ENCODE measurements around the gene PPARA. TPM values are rescaled to one million over a fixed set of nuclear protein-coding genes. Genes with fewer than 3 reads are reported as not detected.

Gene PPARA
- total and polyA plus RNA-seq, 7 donors, result 11.0 to 55.8 (median 37.3) TPM

GRCh38 chr22:46229701-46230100 lies 79.4 kb downstream of the PPARA start:
- intact Hi-C loops (cut with DNase I), result no loop called here
- H3K36me3 ChIP-seq (ENCODE audit: insufficient read depth in 1 of 2, low read depth in 1 of 2), result peaks cover 0 to 10% of the 10 kb centered on the region in 2 donors
- no peak for TF ChIP-seq CTCF (IDR thresholded peaks at IDR 0.05)
- no peaks in the 10 kb centered on the region for H3K9me3 ChIP-seq
- H3K27ac ChIP-seq, result no peak overlapping the region
- H3K4me3 ChIP-seq, result no peak overlapping the region
- H3K4me1 ChIP-seq, result peaks cover 11% of the 10 kb centered on the region
- H3K27me3 ChIP-seq (ENCODE audit: insufficient read depth in 3 of 3, low read length in 2 of 3), result no peaks in the 10 kb centered on the region
- WGBS, 3 donors, result 95 to 99% (median 98%) methylated on average over 8 of the region's 8 CpGs
- DNase-seq, result no peak
- ATAC-seq, result no peak

- Histone ChIP-seq H3K4me1 (peaks cover 11% of the 10 kb centered on the region), H3K27ac (no peak overlapping the region), H3K4me3 (no peak overlapping the region), H3K27me3 (ENCODE audit: insufficient read depth in 3 of 3, low read length in 2 of 3) (no peaks in the 10 kb centered on the region), H3K9me3 (no peaks in the 10 kb centered on the region), H3K36me3 (ENCODE audit: insufficient read depth in 1 of 2, low read depth in 1 of 2) (peaks cover 0 to 17% of the 10 kb centered on the region in 2 donors)
- ATAC-seq (no peak), DNase-seq (no peak)
- intact Hi-C loops (cut with DNase I), result no loop called here
- WGBS, 3 donors, result 64 to 67% (median 66%) methylated on average over 13 of the region's 13 CpGs
- no peak for TF ChIP-seq CTCF (IDR thresholded peaks at IDR 0.05)
Measured at GRCh38 chr22:46230262-46230901, 80.1 kb downstream of the PPARA start.

DNA sequence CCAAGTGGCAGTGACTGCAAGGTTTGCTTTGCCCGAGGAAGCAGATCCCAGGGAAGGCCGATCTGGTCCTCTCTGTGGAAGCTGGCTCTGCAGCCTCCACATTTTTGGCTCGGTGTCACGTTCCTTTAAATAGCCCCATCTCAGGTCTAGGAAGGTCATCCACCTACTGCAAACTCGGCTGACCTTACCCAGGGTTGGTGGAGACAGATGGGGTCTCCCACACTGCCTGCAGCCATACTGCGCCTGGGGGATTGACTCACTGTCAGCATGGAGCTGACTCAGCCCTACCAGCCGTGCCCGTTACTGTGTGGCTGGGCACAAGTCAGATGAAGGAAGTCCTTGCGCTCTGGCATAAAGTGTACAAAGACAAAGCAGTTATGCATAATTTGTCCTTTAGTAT lies 82.9 kb downstream of the PPARA start:
- peaks cover 0 to 41% of the 10 kb centered on the region in 2 donors for H3K36me3 ChIP-seq (ENCODE audit: insufficient read depth in 1 of 2, low read depth in 1 of 2)
- H3K27me3 ChIP-seq (ENCODE audit: insufficient read depth in 3 of 3, low read length in 2 of 3), result no peaks in the 10 kb centered on the region

DNA sequence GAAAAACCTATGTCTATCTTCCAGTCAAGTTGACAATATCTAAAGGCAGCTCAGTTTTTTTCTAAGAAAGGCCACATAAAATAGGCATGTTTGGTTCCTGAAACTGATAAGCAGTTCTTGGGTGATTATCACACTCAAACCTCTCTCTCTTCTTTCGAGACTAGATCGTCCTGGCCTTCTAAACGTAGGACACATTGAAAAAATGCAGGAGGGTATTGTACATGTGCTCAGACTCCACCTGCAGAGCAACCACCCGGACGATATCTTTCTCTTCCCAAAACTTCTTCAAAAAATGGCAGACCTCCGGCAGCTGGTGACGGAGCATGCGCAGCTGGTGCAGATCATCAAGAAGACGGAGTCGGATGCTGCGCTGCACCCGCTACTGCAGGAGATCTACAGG lies 84.6 kb downstream of the PPARA start:
- intact Hi-C loops (cut with DNase I), result no loop called here
- Histone ChIP-seq H3K4me3 (no peak overlapping the region), H3K27ac (no peak overlapping the region), H3K4me1 (peaks cover 17% of the 10 kb centered on the region), H3K36me3 (ENCODE audit: insufficient read depth in 1 of 2, low read depth in 1 of 2) (peaks cover 0 to 45% of the 10 kb centered on the region in 2 donors), H3K27me3 (ENCODE audit: insufficient read depth in 3 of 3, low read length in 2 of 3) (no peaks in the 10 kb centered on the region), H3K9me3 (no peaks in the 10 kb centered on the region)
- no peak for ATAC-seq
- TF ChIP-seq CTCF (IDR thresholded peaks at IDR 0.05), result no peak
- DNase-seq, result peak in 1 of 2 donors; percentile 28
- WGBS, 3 donors, result 90 to 93% (median 91%) methylated on average over 12 of the region's 12 CpGs

More for the DNA sequence above, 82.9 kb downstream of the PPARA start:
- no peak overlapping the region for H3K4me3 ChIP-seq
- no peaks in the 10 kb centered on the region for H3K9me3 ChIP-seq
- no peak for TF ChIP-seq CTCF (IDR thresholded peaks at IDR 0.05)
- 18 to 27% (median 19%) methylated on average over 9 of the region's 9 CpGs for WGBS, 3 donors
- DNase-seq (peak; percentile 62 to 85), ATAC-seq (peak; percentile 93 to 98 (median 96))
- H3K27ac ChIP-seq, result peak overlapping the region; percentile 66
- H3K4me1 ChIP-seq, result peaks cover 16% of the 10 kb centered on the region
- intact Hi-C loops (cut with DNase I), result no loop called here

Measured in psoas muscle (tissue), 8 donors.